Hepatocyte (in vitro differentiated cells): ENCODE measurements around the gene TUBB6.

Source experiments
- CTCF ChIP-seq: fragments of 200-600 bp; sonication (generic); IDR thresholded peaks from 2 replicates; pipeline ENCODE4 v1.5.1; 2016; ENCODE audit warnings: antibody characterized with exemption, mild to moderate bottlenecking; ENCODE audit not compliant: poor library complexity
- EZH2 ChIP-seq: fragments of 200-600 bp; sonication (generic); IDR thresholded peaks from 2 replicates; pipeline ENCODE4 v1.6.1; 2016; ENCODE audit warnings: antibody characterized with exemption, mild to moderate bottlenecking, borderline replicate concordance
- EZH2phosphoT487 ChIP-seq: fragments of 200-600 bp; sonication (generic); IDR thresholded peaks from one replicate; pipeline ENCODE4 v1.6.1; 2018; ENCODE audit warnings: antibody characterized with exemption, mild to moderate bottlenecking, low read depth, moderate library complexity; ENCODE audit not compliant: unreplicated experiment, severe bottlenecking

- TF ChIP-seq CTCF (no peak), EZH2 (no peak), EZH2phosphoT487 (no peak)
Measured at GRCh38 chr18:12287131-12287681, 20.8 kb upstream of the TUBB6 start.
